K562 (cell line): ENCODE measurements around the gene SIRT2.

ENCODE experiments used
- CAMTA2 ChIP-seq: fragments of 250-450 bp; sonication (Bioruptor Pico); conservative IDR thresholded peaks from 2 replicates; pipeline ENCODE4 v1.5.1; 2022
- CEBPB ChIP-seq: fragments of 450-650 bp; IDR thresholded peaks from 2 replicates; pipeline ENCODE4 v1.6.1; 2016; ENCODE audit warnings: missing genetic modification characterization, missing compliant biosample characterization
- CTCF ChIP-seq, 3 experiments: IDR thresholded peaks in 2 of 3; conservative IDR thresholded peaks in 1 of 3; 2 replicates each; pipeline ENCODE4 v1.5.1; 2011 to 2012; ENCODE audit warnings: low read length in 3 of 3, mild to moderate bottlenecking in 3 of 3, control low read depth in 2 of 3, improper control_type of control experiment in 1 of 3, inconsistent platforms in 1 of 3, low read depth in 1 of 3, mixed read lengths in 1 of 3, moderate library complexity in 1 of 3; ENCODE audit not compliant: insufficient read depth in 2 of 3
- JUN ChIP-seq, 2 experiments: sonication (generic) in 1 of 2; formaldehyde crosslinking in 1 of 2; IDR thresholded peaks; 2 replicates each; pipeline versions ENCODE4 v1.6.1 to v1.8.0; 2012 to 2022; ENCODE audit warnings: borderline replicate concordance in 2 of 2, mild to moderate bottlenecking in 2 of 2, improper control_type of control experiment in 1 of 2, low read depth in 1 of 2, low read length in 1 of 2, missing genetic modification reagents in 1 of 2
- JUND ChIP-seq, 2 experiments: IDR thresholded peaks; 2 replicates in 1 of 2; 3 replicates in 1 of 2; pipeline ENCODE4 v1.6.1; 2011; ENCODE audit warnings: borderline replicate concordance in 2 of 2, low read depth in 2 of 2, low read length in 2 of 2, improper control_type of control experiment in 1 of 2, missing biosample characterization in 1 of 2, missing genetic modification characterization in 1 of 2, missing genetic modification reagents in 1 of 2
- SRSF3 ChIP-seq: fragments of 200-400 bp; formaldehyde crosslinking; IDR thresholded peaks from 2 replicates; pipeline ENCODE4 v1.6.1; 2016; ENCODE audit warnings: mild to moderate bottlenecking, low read length, moderate library complexity; ENCODE audit not compliant: insufficient read depth
- TEAD1 ChIP-seq, 2 experiments: fragments of 450-650 bp in 1 of 2; sonication (generic) in 1 of 2; formaldehyde crosslinking; IDR thresholded peaks; 2 replicates each; pipeline versions ENCODE4 v1.4.0 to v1.8.0; 2020 to 2022; ENCODE audit warnings: mild to moderate bottlenecking in 2 of 2, missing genetic modification reagents in 1 of 2
- ZNF175 ChIP-seq: fragments of 200-800 bp; sonication (Bioruptor generic); IDR thresholded peaks from 2 replicates; pipeline ENCODE4 v1.6.1; 2016; ENCODE audit warnings: low read depth, mild to moderate bottlenecking, missing genetic modification characterization, missing compliant biosample characterization

GRCh38 chr19:38830039-38830733 is 69.2 kb downstream of the SIRT2 start:
- no peak for TF ChIP-seq JUN (IDR thresholded peaks at IDR 0.05; ENCODE audit: borderline replicate concordance, low read depth, low read length)
- no peak for TF ChIP-seq JUN (CRISPR knock-in tag; IDR thresholded peaks at IDR 0.05; ENCODE audit: borderline replicate concordance)
- TF ChIP-seq JUND (IDR thresholded peaks at IDR 0.05; ENCODE audit: borderline replicate concordance, low read depth, low read length) = no peak
- no peak for TF ChIP-seq JUND (tag; IDR thresholded peaks at IDR 0.05; ENCODE audit: borderline replicate concordance, low read depth, low read length)
- TF ChIP-seq CTCF (IDR thresholded peaks at IDR 0.05 in 2 of 3, conservative IDR thresholded peaks at IDR 0.05 in 1 of 3; ENCODE audit: insufficient read depth in 2 of 3, low read depth in 1 of 3, low read length in 3 of 3) = no peak
- no peak for TF ChIP-seq ZNF175 (CRISPR knock-in tag)
- no peak for TF ChIP-seq CAMTA2
- TF ChIP-seq CEBPB = no peak
- TF ChIP-seq SRSF3 = no peak
- no peak for TF ChIP-seq TEAD1 (CRISPR knock-in tag; IDR thresholded peaks at IDR 0.05)
